Measurements from ENCODE around the gene NOL7.

GRCh38 chr6:13605634-13606033 lies 9.5 kb upstream of the NOL7 start:
- TF ChIP-seq CTCF (IDR thresholded peaks at IDR 0.05; ENCODE audit: insufficient read depth, low read length) (no peak), POLR2AphosphoS5 (IDR thresholded peaks at IDR 0.05; ENCODE audit: low read depth) (no peak), SPI1 (IDR thresholded peaks at IDR 0.05; ENCODE audit: borderline replicate concordance, low read depth) (no peak)

Measured in HL-60 (cell line).